GM18519 (cell line): ENCODE measurements around the gene ATP9B.
"Not testable (repeated sequence)": the region's sequence is repeated elsewhere in the genome, so short reads cannot be mapped to it uniquely, and the experiment has no call there.

Source experiments
- ATAC-seq: cut with Tn5 transposase; IDR thresholded peaks from one replicate; pipeline ENCODE4 v1.9.1; 2021; ENCODE audit warnings: mild to moderate bottlenecking, moderate library complexity; ENCODE audit not compliant: unreplicated experiment, low FRiP score

Gene ATP9B

DNA sequence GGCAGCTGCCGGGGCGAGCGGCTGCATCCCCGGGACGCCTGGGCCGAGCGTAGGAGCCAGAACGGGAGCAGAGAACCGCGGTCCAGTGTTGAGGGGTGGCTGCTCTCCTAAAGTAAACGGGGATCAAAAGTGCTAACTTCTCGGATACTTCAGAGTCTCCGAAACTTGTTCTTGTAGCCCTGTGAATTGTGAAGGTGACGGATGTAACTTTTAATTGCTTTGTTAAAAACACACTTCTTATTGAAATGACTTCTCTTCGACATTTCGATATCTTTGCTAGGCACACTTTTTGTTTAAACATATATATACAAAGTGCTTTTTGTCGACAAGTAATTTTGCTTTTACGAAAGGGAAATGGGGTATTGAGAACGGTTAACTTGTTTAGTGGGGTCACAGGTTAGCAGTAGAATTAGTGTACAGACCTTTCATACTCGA is 540 bp downstream of the ATP9B start:
- no peak for ATAC-seq

DNA sequence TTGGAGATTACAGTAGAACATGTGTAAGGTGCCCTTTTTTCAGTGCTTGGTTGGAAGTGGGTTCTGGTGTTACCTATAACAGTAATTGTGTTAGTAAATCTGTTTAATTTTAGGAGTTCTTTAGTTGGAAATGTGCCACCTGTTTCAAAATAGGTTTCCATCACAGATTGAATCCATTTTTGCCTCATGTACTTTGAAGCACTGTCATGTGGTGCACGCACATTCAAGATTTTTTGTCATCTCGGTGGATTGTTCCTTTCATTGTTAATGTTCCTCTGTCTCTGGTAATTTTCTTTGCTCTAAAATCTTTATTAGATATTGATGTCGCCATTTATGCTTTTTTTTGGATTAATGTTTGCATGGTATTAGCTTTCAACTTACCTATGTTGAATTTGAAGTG is 1.3 kb downstream of the ATP9B start:
- no peak for ATAC-seq

DNA sequence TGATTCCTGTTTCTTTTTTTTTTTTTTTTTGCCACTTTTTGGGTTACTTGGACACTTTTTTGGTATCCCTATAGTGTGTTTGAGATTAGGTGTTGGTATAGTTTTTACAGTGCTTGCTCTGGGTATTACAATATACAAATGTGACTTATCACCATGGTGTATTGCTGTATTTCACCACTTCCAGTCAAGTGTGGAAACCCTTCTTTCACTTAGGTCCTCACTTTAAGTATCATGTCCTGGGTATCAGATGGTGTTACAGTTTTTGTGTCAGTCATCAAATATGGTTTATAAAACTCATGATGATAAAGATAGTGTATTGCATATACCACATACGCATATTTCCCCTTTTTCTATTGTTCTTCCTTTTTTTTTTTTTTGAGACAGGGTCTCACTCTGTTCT is 1.8 kb downstream of the ATP9B start:
- ATAC-seq: no peak

DNA sequence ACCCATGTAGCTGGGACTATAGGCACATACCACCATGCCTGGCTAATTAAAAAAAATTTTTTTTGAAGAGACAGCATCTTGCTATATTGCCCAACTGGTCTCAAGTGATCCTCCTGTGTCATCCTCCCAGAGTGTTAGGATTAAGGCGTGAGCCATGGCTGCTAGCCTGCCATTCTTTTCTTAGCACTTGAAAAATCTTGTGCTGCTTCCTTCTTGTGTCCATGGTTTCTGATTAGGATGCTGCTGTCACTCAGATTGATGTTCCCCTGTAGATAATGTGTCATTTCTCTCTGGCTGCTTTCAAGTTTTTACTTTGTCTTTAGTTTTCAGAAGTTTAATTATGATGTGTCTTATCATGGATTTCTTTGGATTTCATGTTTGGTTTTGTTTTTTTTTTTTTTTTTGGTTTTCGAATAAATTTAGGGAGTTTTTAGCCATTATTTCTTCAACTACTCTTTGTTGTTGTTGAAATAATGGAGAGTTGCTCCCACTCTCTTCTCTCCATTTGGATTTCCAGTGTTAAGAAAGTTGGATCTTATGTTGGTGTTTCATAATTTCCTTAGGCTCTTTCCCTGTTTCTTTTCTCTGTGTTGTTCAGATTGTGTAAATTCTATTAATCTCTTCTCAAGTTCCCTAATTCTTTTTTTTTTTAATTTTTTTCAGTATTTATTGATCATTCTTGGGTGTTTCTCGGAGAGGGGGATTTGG is 2.5 kb downstream of the ATP9B start:
- ATAC-seq: no peak

DNA sequence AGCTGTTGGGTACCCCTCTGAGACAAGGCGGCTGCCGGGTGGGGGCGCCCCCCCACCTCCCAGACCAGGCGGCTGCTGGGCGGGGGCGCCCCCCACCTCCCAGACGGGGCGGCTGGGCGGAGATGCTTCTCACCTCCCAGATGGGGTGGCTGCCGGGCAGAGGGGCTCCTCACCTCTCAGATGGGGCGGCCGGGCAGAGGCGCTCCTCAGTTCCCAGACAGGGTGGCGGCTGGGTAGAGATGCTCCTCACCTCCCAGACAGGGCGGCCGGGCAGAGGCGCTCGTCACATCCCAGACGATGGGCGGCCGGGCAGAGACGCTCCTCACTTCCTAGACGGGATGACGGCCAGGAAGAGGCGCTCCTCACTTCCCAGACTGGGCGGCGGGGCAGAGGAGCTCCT is 3.5 kb downstream of the ATP9B start:
- not testable (repeated sequence) for ATAC-seq

DNA sequence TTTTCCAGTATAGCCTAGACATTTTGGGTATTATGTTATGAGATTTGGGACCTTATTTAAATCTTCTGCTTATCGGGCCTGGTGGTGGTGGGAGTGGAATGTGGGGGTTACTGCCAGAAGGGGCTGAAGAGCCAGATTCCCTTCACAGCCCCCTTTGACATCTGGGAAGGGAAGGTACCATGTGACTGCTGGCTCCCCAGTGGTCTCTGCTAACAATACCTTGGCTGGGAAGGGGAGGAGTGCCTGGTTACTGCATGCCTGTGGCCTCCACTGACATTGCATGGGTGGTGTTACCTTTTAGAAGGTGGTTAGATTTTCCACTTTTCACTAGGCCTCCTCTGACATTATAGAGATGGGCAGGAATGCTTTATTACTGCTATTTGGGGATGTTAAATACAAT is 8.0 kb downstream of the ATP9B start:
- ATAC-seq: no peak

DNA sequence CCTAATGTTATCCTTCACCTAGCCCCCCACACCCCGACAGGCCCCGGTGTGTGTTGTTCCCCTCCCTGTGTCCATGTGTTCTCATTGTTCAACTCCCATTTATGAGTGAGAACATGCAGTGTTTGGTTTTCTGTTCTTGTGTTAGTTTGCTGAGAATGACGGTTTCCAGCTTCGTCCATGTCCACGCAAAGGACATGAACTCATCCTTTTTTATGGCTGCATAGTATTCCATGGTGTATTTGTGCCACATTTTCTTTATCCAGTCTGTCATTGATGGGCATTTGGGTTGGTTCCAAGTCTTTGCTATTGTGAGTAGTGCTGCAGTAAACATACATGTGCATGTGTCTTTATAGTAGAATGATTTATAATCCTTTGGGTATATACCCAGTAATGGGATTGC is 9.6 kb downstream of the ATP9B start:
- ATAC-seq: not testable (repeated sequence)

DNA sequence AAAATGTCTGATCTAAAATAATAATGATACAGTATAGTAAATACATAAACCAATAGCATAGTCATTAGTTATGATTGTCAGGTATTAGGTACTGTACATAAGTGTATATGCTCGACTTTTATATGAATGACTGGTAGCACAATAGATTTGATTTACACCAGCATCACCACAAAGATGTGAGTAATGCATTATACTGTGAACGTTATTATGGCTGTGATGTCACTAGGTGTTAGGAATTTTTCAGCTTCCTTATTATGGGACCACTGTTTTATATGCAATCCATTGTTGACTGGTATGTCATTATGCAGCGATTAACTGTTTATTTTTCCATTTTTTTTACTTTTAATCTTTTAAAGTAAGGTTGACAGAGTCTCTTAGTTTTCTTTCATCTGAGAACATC is 23.7 kb downstream of the ATP9B start:
- no peak for ATAC-seq

DNA sequence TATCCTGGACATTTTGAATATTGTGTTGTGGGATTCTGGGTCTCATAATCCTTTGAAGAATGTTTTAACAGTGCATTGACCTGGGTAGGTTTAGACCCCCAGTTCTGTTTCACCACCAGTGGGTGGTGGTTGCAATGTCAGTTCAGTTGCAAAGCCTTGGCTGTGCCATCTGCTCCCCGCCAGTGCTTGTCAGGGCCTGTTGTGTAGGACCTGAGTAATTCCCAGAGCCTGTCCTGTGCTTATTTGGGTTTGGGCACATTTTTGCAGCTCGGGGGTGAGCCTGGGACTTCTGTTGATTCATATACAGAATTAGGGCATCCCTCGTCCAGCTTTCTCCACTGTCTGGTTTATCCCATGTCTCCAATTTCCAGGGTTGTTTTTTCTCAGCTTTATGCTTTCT is 24.8 kb downstream of the ATP9B start:
- no peak for ATAC-seq

DNA sequence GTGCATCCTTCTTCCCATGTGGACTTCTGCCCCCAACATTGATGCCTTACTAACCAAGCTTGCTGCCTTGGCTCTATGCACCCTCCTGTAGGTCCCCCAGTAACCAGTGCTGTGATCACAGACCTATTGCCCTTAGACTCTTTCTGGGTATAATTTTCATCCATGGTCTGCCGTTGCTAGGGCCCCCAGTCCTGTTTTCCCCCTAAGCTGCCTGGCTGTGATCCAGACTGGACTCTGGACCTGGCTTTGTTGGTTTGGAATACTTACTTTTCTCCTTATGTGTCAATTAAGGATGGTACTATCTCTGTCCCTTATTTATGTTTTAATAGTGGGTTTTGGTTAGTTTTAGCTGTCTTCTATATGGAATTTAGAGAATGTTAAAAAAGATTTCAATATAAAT is 26.0 kb downstream of the ATP9B start:
- ATAC-seq: no peak

DNA sequence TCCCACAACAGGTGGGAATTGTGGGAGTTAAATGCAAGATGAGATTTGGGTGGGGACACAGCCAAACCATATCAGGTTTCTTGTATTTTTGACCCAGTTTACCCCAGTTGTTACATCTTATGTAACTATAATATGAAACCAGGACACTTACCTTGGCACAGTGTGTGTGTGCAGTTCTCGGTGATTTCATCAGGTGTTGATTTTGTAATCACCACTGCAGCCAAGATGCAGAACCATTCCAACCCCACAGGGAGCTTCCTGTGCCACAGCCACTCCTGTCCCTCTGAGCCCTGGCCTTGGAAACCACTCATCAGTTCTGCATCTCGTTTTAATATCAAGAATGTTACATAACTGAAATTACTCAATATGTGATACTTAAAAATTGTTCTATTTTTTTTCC is 31.8 kb downstream of the ATP9B start:
- no peak for ATAC-seq

DNA sequence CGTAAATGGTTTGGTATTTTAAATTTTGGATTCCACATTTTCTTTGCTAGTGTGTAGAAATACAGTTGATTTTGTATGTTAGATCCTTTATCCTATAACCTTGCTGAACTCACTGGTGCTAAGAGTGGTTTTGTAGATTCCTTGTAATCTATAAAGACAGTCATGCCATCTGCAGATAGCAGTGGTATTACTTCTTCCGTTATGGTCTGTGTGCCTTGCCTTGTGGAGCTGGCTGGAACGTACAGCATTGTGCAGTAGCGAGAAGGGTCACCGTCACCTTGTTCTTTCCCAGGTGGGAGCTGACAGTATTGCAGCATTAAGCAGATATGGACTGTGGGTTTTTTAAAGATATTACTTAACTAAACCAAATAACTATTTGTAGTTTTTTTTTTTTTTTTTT is 33.7 kb downstream of the ATP9B start:
- ATAC-seq: no peak

DNA sequence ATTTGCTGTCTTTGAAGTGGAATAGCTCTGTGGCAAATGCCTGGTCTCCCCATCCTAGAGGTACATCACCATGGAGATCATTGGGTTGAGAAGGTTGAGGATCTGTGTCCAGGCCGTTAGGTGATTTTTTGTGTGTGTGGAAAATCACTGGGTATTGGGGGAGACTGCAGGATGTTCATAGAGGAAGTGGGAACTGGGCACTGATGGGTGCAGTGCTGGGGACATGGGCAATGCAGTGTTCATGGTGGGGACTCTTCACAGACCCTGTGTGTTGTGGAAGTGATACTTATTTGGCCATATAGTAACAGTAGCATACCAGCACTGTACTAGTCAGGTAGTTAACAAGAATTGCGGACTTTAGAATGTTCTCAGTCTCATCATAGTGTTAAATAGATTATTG is 34.9 kb downstream of the ATP9B start:
- ATAC-seq: no peak

DNA sequence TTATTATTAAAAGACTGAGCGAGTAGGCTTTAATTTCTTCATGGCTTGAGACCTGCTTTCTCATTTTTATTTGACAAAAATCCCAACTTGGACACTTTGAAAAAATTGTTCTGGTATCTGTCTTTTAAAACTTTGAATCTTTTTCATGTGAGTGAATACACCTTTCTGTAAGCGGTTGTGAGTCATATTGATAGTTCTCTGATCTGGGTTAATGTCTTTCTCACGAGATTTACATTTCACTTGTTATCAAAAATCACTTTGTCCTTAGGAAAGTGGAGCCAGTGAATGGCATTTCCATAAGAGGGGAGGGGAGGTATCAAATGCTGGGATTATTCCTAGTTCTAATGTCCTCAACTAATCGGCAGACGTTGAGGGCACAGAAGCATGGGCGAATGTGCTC is 36.3 kb downstream of the ATP9B start:
- ATAC-seq: no peak

DNA sequence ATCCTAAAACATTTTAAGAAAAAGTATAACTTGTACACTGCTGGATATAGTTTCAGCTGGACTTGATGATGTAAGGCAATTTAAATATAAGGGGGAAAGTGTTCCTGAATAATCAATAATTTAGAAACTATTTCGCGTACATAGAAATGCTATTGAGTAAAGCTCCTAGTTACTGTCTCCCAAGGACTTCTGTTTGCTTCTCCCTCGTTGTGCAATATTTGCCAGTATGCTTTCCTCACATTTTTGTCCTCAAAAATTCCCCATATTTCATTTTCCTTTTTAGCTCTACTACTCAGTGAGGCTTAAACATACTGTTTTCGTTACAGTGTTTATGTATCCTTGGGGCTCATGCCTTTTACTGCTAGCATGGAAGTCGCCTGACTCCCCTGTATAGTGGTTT is 36.9 kb downstream of the ATP9B start:
- no peak for ATAC-seq

DNA sequence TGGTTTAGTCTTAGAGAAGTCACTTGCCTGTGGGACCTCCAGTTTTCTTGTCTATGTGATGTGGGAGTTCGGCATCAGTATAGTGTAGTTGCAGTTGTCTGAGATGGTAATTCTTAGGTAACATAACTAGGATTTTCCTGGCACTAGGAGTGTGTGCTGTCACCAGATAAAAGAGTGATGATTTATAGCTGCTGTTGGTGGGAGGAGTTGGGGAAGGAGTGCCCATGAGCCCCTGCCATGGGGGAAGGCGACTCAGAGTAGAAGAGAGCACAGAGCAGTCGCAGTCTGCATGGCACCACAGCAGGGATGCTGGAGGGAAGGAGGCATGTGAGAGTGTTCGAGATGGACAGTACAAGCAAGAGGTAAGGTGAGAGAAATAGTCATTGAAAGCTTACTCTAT is 38.7 kb downstream of the ATP9B start:
- ATAC-seq: no peak

DNA sequence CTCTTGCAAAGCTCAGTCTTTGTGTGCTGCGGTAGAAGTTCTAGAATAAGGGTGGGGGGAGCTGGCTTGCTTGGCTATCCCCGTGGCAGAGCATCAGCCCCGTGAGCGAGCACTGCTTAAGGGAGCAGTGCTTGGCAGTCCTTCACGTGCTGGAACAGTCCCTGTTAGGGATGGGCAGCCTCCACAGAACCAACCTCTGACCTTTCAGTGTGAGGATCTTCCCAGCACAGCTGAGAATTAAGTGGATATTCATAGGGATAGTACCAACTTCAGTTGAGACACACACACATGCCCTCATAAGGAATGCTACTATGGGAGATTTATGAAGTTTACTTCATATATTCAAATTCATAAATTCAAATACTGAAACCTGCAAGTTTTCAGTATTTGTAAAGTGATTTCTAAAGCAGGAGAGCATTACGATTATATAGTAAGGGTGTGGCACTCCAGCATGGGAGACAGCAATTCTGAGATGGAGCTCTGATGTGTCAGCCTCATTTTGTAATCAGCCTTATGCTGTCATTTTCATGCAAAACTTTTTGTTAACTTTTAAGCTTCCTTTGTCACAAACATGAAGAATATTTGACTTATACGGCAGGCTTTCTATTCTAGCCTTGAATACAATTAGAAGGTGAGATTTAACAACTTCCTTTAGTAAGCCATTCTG is 39.5 kb downstream of the ATP9B start:
- ATAC-seq: no peak

DNA sequence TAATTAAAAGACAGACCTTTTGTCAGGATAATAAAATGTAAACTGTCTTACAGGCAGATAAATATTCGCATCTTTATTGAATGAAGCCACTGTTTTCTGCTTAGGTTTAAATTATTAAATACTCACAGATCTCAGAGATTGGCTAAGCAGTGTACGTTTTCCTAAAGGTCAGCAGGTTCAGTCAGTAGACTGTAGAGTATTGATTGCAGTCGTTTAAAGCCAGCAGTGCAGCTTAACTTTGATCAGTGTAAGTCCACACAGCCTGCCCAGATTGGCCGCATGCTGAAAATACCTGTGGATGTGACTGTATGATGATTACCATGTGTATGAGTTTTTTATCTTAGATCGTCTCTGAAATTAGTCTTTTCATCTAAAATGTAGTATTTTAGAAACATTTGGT is 42.3 kb downstream of the ATP9B start:
- ATAC-seq: no peak

DNA sequence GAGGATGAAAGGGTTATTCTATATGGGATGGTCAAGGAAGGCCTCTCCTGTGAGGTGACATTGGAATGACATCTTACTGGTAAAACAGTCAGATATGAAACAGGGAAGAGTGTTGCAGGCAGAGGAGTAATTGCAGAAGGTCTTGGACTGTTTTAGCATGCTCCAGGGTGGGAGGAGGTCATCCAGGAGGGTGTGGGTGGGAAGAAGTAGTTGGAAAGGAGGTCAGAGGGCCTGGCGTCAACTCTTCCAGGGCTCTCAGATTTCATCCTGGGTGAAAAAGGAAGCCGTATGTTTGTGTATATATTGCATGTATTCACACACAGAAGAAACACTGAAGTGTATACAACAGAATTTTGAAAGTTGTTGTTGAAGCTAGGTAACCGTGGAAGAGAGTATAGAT is 48.2 kb downstream of the ATP9B start:
- no peak for ATAC-seq

DNA sequence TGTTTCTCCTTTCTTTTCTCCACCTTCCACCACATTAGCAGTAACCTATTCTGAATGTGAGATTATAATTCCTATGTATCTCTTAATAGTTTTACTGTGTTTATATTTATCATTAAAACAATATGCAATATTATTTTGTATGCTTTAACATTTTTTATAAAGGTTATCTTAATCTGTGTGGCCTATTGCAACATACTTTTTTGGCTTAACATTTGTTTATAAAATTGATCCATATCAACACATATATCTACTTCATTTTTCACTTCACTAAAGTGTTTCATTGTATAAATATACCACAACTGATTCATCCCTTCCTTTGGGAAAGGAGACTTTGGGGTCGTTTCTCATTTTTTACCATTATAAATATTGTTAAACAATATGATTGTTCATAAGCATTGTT is 48.6 kb downstream of the ATP9B start:
- no peak for ATAC-seq

DNA sequence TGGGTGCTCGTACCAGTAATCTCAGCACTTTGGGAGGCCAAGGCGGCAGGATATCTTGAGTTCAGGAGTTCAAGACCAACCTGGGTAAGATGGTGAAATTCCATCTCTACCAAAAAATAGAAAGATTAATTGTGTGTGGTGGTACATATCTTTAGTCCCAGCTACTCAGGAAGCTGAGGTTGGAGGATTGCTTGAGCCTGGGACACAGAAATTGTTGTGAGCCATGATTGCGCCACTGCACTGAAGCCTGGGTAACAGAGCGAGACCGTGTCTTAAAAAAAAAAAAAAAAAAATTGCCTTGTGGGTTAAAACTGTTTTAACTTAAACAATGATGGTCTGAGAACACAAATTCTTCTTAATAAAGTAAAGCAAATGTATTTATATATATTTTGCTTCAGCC is 49.6 kb downstream of the ATP9B start:
- ATAC-seq: no peak

DNA sequence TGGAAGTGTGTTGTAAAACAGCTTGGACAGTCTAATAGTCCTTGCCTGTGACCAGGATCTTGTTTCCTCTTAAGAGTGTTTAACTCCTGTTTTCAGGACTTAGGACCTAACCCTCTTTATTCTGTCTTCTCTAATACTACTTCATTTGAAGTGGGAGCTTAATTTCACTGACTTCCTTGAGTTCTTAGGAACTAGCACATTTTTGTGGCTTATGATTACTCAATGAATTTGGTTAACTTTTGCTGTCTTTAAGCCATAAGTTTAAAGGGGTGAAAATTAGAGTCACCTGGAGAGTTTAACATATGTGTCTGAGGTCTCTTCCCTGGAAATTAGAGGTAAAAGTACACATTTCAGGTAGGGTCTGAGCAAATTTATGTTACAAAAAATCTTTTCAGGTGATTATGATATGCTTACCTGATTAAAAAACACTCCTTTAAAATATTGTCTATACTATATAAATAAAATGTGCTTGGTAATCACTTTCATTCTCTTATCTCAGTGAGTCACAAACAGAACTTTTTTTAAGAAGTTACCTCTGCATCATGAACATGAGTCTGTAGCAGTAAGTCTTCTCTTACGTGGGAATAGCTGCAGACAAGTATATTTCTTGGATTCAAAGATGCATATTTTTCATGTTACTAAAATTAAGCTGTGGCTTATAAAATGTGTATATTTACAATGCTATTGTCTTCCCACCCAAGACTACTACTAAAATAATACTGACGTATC is 52.7 kb downstream of the ATP9B start:
- ATAC-seq: no peak
